HG02642 (cell line): ENCODE measurements around the gene SIRT4.
"Not testable (repeated sequence)": the region's sequence is repeated elsewhere in the genome, so short reads cannot be mapped to it uniquely, and the experiment has no call there.

ENCODE experiments used
- ATAC-seq: cut with Tn5 transposase; IDR thresholded peaks from one replicate; pipeline ENCODE4 v1.9.1; 2021; ENCODE audit warnings: mild to moderate bottlenecking; ENCODE audit not compliant: unreplicated experiment, poor library complexity

Gene SIRT4

GRCh38 chr12:120332041-120332440 lies 29.9 kb downstream of the SIRT4 start:
- no peak for ATAC-seq

DNA sequence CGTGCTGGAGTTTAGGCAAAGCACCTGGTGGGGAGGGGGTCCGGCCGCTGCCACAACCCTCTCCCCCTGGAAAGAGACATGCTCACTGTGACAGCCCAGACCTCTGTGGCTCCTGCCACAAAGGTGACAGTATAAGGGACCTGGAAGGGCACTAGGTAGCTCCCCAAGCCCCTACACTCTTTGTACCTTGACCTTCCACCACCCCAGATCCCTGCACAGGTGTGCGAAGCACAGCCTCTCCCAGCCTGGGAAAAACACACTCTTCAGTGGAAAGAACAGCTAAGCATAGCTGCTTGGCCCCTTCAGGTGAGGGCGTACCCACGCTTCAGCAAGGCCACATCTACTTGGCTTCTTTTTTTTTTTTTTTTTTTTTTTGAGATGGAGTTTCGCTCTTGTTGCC lies 30.4 kb downstream of the SIRT4 start:
- no peak for ATAC-seq

- ATAC-seq, result not testable (repeated sequence)
Measured at GRCh38 chr12:120335447-120335846, 33.3 kb downstream of the SIRT4 start.

DNA sequence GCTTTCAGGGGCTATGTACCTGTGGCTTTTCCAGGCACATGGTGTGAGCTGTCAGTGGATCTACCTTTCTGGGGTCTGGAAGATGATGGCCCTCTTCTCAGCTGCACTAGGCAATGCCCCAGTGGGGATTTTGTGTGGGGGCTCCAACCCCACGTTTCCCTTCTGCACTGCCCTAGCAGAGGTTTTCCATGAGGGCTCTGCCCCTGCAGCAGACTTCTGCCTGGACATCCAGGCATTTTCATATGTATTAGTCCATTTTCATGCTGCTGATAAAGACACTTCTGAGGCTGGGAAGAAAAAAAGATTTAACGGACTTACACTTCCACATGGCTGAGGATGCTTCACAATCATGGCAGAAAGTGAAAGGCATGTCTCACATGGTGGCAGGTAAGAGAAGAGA lies 34.3 kb downstream of the SIRT4 start:
- not testable (repeated sequence) for ATAC-seq

DNA sequence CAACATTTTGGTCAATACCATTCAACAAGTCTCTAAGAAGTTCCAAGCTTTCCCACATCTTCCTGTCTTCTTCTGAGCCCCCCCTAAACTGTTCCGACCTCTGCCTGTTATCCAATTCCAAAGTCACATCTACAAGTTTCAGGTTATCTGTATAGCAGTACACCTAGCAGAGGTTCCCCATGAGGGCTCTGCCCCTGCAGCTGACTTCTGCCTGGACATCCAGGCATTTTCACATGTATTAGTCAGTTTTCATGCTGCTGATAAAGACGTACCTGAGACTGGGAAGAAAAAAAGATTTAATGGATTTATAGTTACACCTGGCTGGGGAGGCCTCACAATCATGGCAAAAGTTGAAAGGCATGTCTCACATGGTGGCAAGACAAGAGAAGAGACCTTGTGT lies 35.6 kb downstream of the SIRT4 start:
- no peak for ATAC-seq

DNA sequence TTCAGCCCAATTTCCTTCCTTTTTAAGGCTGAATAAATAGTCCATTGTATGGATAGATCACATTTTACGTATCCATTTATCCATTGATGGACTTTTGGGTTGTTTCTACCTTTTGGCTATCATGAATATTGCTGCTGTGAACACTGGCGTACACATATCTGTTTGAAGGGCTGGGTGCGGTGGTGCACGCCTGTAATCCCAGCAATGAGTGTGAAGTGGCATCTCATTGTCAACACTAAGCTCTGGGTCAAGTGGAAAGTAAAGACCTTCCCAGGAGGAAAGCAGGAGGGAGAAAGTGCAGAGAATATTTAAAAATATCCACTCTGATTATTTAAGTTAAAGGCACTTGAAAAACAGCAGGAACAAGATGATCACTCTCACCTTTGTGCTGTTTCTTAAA lies 37.1 kb downstream of the SIRT4 start:
- ATAC-seq, result no peak

GRCh38 chr12:120342175-120343038 lies 40.3 kb downstream of the SIRT4 start:
- ATAC-seq, result no peak

DNA sequence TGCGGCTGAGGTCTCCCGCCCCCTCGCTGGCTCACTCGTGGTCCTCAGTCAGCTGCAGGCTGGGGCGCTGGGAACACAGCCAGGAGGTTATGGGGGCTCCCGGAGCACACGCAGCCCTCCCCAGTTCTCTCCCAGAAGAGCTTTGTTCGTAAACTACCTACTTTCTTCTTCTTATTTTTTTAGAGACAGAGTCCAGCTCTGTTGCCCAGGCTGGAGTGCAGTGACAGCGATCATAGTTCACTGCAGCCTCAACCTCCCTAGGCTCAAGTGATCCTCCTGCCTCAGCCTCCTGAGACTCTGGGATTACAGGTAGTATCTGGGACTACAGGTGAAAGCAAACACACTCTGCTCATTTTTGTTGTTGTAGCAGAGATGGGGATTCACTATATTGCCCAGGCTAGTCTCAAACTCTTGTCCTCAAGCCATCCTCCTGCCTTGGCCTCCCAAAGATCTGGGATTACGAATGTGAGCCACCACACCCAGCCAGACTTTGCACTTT lies 41.0 kb downstream of the SIRT4 start:
- ATAC-seq, result no peak

DNA sequence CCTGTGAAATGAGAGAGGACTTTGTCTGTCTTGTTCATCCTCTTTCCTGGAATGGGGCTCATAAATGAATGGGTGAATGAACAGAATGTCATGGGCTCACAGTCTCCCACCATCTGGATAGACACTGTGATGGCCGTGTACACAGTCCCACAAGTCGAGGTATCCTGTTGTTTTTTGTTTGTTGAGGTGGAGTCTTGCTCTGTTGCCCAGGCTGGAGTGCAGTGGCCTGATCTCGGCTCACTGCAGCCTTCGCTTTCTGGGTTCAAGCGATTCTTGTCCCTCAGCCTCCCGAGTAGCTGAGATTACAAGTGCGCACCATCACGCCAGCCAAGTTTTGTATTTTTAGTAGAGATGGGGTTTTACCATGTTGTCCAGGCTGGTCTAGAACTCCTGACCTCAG lies 41.6 kb downstream of the SIRT4 start:
- no peak for ATAC-seq

DNA sequence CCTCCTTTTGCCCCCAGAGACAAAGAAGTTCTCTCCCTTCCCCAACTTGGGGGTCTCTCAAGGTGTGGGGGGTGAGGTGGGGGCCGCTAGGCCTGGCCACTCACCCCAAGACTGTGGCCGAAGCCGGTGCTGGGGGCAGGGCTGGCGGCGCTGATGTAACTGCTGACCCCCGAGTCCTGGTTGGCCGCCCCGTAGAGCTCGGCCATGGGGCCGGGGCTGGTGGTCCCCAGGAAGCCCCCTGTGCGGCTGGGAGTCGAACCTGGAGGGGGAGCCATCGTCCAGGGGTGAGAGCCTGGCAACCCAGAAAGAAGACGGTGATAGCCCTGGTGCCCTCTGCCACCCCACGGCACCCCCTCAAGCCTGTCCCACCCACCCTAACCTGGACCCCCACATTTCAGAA lies 43.9 kb downstream of the SIRT4 start:
- no peak for ATAC-seq

- ATAC-seq, result no peak
Measured at GRCh38 chr12:120346681-120347080, 44.6 kb downstream of the SIRT4 start.

DNA sequence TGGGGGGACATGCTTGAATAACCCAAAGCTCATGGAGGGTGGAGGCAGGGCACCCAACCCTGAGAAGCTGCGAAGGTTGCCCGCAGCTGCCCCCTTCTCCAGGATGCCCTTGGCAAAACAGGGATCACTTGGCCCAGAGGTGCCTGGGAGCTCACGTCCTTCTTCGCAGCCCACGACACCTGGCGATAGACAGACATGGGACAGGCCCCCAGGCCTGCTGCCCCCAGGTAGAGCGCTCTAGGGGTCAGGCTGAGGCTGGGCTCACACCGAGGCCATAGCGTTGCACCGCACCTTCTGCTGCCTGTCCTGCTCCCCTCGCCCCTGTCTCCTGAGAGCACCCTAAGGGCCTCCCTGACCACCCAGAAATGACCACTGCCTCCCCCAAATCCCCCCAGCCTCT lies 45.6 kb downstream of the SIRT4 start:
- no peak for ATAC-seq

- no peak for ATAC-seq
Measured at GRCh38 chr12:120350576-120351350, 48.6 kb downstream of the SIRT4 start.

- no peak for ATAC-seq
Measured at GRCh38 chr12:120352117-120352516, 50.0 kb downstream of the SIRT4 start.

- no peak for ATAC-seq
Measured at GRCh38 chr12:120353136-120353535, 51.0 kb downstream of the SIRT4 start.

GRCh38 chr12:120353556-120354317 lies 51.6 kb downstream of the SIRT4 start:
- ATAC-seq, result no peak

GRCh38 chr12:120356567-120357030 lies 54.5 kb downstream of the SIRT4 start:
- no peak for ATAC-seq

GRCh38 chr12:120357104-120357503 lies 55.0 kb downstream of the SIRT4 start:
- no peak for ATAC-seq

DNA sequence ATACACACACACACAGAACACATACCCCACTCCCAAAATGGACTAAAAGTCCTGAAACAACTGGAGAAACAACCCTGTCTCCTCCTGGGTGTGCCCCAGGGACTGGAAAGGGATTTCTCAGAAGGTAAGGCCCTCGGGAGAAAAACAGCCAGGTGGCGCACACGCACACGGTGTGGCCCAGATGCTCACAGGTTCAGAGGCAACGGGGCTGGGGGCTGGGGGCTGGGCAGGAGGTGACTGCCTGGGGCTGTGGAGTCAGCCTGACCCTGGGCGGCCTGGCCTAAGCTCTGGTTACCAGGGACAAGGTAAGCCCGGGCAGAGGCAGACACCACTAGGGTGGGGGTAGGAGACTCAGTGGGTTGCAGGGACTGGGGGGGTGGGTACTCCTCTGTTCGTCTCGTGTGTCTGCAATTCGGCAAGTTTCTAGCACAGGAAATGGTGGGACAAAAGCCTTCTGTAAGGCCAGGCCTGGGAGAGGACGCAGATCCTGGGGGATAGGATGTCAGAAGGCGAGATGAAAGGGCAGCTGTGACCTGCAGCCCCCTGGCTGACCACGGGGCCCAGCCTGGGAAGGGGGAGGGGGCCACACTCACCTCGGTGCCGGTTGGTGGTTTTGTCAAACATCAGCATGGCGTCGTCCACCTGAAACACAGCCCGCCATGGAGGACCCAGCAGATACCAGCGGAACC lies 56.4 kb downstream of the SIRT4 start:
- ATAC-seq, result no peak

- no peak for ATAC-seq
Measured at GRCh38 chr12:120359128-120359527, 57.0 kb downstream of the SIRT4 start.
